NCI-H748 (cell line): ENCODE results near the gene DLG2.
A peak's percentile ranks its signal among the peaks of the same experiment; 100 is the strongest.
"Not testable (repeated sequence)": the region's sequence is repeated elsewhere in the genome, so short reads cannot be mapped to it uniquely, and the experiment has no call there.

Experiments used
- DNase-seq: peaks from one replicate; lab custom pipeline; 2025; ENCODE audit not compliant: unreplicated experiment; lab: John Stamatoyannopoulos, UW

DLG2 gene

GRCh38 chr11:84800755-84801346 is 826.3 kb downstream of the DLG2 start:
- peak; percentile 0 for DNase-seq

GRCh38 chr11:84799112-84799511 is 828.0 kb downstream of the DLG2 start:
- no peak for DNase-seq

GRCh38 chr11:84795698-84796097 is 831.4 kb downstream of the DLG2 start:
- DNase-seq: no peak

- DNase-seq: no peak
These were observed 832.3 kb downstream of the DLG2 start for GRCh38 chr11:84794663-84795443.

GRCh38 chr11:84793318-84793717 is 833.8 kb downstream of the DLG2 start:
- no peak for DNase-seq

GRCh38 chr11:84790849-84791427 is 836.2 kb downstream of the DLG2 start:
- DNase-seq: no peak

GRCh38 chr11:84788220-84788619 is 838.9 kb downstream of the DLG2 start:
- no peak for DNase-seq

- DNase-seq: not testable (repeated sequence)
These were observed 843.0 kb downstream of the DLG2 start for GRCh38 chr11:84784158-84784557.

GRCh38 chr11:84780689-84781293 is 846.4 kb downstream of the DLG2 start:
- DNase-seq: peak; percentile 0

- no peak for DNase-seq
These were observed 851.6 kb downstream of the DLG2 start for GRCh38 chr11:84775503-84775902.

GRCh38 chr11:84763931-84764330 is 863.2 kb downstream of the DLG2 start:
- DNase-seq: no peak

GRCh38 chr11:84757711-84758110 is 869.4 kb downstream of the DLG2 start:
- DNase-seq: no peak

- no peak for DNase-seq
These were observed 875.8 kb downstream of the DLG2 start for GRCh38 chr11:84751371-84751770.

GRCh38 chr11:84747871-84748270 is 879.3 kb downstream of the DLG2 start:
- DNase-seq: no peak

- DNase-seq: no peak
These were observed 887.1 kb downstream of the DLG2 start for GRCh38 chr11:84740050-84740449.

- no peak for DNase-seq
These were observed 902.9 kb downstream of the DLG2 start for GRCh38 chr11:84724256-84724655.

GRCh38 chr11:84722583-84723108 is 904.5 kb downstream of the DLG2 start:
- DNase-seq: no peak

GRCh38 chr11:84721561-84721961 is 905.6 kb downstream of the DLG2 start:
- no peak for DNase-seq

GRCh38 chr11:84720706-84721402 is 906.3 kb downstream of the DLG2 start:
- DNase-seq: peak; percentile 21

GRCh38 chr11:84719935-84720577 is 907.1 kb downstream of the DLG2 start:
- DNase-seq: peak; percentile 18
